Stomach (tissue), 4 donors: ENCODE results near the gene HLA-E.

ENCODE experiments used
- EP300 ChIP-seq: sonication (generic); formaldehyde crosslinking; IDR thresholded peaks from one replicate; pipeline ENCODE4 v1.6.1; 2017; ENCODE audit warnings: antibody characterized with exemption
- POLR2A ChIP-seq, 4 donors: fragments of 450-650 bp; IDR thresholded peaks; one replicate each; pipeline ENCODE4 v1.6.1; 2016; ENCODE audit warnings: antibody characterized with exemption in 4 of 4, control low read depth in 2 of 4, mild to moderate bottlenecking in 1 of 4, moderate library complexity in 1 of 4
- POLR2AphosphoS5 ChIP-seq, 3 donors: sonication (generic); formaldehyde crosslinking; IDR thresholded peaks; one replicate each; pipeline ENCODE4 v1.6.1; 2016; ENCODE audit warnings: antibody characterized with exemption in 3 of 3
- TF ChIP-seq, protein P1 (sequence below), 7 experiments: fragments of 450-650 bp in 4 of 7; fragments of 200-600 bp in 3 of 7; sonication (generic) in 3 of 7; IDR thresholded peaks; one replicate each; pipeline ENCODE4 v1.5.1; 2016 to 2019; ENCODE audit warnings: antibody characterized with exemption in 7 of 7, control low read depth in 2 of 7, mild to moderate bottlenecking in 1 of 7

DNA sequence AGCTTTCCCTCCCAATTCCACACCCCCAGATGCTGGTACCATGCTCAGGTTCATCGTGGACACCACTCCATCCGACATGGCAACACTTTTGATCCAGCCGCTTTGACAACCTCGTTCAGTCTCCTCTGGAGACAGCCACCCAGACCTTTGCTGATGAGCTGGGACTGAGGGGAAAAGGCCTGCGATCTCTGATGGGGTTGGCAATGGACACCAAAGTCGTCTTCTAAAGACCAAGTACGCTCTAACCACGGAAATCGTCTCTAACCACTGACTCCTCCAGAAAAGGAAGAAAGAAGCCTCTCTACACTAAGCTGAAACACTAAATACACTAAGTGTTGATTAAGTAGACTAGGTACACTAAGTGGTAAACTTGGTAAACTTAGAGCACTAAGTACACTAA lies 26.1 kb upstream of the HLA-E start:
- TF ChIP-seq EP300 (no peak), POLR2AphosphoS5 (IDR thresholded peaks at IDR 0.05) (no peak), POLR2A (IDR thresholded peaks at IDR 0.05) (no peak)
- TF ChIP-seq, protein P1, sequence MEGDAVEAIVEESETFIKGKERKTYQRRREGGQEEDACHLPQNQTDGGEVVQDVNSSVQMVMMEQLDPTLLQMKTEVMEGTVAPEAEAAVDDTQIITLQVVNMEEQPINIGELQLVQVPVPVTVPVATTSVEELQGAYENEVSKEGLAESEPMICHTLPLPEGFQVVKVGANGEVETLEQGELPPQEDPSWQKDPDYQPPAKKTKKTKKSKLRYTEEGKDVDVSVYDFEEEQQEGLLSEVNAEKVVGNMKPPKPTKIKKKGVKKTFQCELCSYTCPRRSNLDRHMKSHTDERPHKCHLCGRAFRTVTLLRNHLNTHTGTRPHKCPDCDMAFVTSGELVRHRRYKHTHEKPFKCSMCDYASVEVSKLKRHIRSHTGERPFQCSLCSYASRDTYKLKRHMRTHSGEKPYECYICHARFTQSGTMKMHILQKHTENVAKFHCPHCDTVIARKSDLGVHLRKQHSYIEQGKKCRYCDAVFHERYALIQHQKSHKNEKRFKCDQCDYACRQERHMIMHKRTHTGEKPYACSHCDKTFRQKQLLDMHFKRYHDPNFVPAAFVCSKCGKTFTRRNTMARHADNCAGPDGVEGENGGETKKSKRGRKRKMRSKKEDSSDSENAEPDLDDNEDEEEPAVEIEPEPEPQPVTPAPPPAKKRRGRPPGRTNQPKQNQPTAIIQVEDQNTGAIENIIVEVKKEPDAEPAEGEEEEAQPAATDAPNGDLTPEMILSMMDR (IDR thresholded peaks at IDR 0.05), result no peak
